ENCODE measurements around the gene IL20RA. TPM values are rescaled to one million over a fixed set of nuclear protein-coding genes. Genes with fewer than 3 reads are reported as not detected.

IL20RA gene
- total and polyA plus RNA-seq, 2 donors from 2014 or later, result 0.16 to 0.34 TPM

DNA sequence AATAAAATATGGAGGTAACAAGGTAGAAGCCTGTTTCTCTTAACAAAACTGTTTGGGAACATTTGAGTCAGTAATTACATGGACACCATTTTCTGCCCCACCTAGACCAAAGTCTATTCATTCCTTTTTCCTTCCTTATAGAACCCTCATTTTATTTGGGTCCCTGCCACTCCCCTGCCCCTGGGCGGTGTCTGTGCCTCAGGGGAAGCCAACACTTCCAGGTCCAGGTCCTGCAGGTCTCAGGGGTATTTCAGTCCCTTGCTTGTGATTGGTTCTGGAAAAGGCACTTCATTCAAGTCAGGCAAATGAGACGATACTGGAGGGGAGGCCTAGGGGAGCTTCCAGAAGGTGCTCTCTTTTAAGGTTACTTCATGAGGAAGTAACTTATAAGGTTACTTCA, 80.4 kb downstream of the IL20RA start:
- Histone ChIP-seq H3K9ac (ENCODE audit: low read length in 3 of 3) (no peak overlapping the region), H3K4me3 (ENCODE audit: low read length in 3 of 3) (no peak overlapping the region), H3K4me1 (ENCODE audit: control insufficient read depth in 2 of 3, insufficient read depth in 2 of 3, low read depth in 1 of 3, low read length in 3 of 3) (no peaks in the 10 kb centered on the region), H3K27ac (ENCODE audit: low read depth in 2 of 2, low read length in 2 of 2) (no peak overlapping the region), H3K36me3 (ENCODE audit: control insufficient read depth in 2 of 3, insufficient read depth in 3 of 3, low read length in 3 of 3) (no peaks in the 10 kb centered on the region), H3K9me3 (ENCODE audit: control insufficient read depth in 2 of 3, insufficient read depth in 1 of 3, low read length in 3 of 3) (no peaks in the 10 kb centered on the region), H3K27me3 (ENCODE audit: control insufficient read depth, insufficient read depth, low read length) (no peaks in the 10 kb centered on the region)
- DNase-seq (no peak), FAIRE-seq (no peak)
- intact Hi-C loops (cut with DNase I), result no loop called here
- TF ChIP-seq, protein P1, sequence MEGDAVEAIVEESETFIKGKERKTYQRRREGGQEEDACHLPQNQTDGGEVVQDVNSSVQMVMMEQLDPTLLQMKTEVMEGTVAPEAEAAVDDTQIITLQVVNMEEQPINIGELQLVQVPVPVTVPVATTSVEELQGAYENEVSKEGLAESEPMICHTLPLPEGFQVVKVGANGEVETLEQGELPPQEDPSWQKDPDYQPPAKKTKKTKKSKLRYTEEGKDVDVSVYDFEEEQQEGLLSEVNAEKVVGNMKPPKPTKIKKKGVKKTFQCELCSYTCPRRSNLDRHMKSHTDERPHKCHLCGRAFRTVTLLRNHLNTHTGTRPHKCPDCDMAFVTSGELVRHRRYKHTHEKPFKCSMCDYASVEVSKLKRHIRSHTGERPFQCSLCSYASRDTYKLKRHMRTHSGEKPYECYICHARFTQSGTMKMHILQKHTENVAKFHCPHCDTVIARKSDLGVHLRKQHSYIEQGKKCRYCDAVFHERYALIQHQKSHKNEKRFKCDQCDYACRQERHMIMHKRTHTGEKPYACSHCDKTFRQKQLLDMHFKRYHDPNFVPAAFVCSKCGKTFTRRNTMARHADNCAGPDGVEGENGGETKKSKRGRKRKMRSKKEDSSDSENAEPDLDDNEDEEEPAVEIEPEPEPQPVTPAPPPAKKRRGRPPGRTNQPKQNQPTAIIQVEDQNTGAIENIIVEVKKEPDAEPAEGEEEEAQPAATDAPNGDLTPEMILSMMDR (IDR thresholded peaks at IDR 0.05; ENCODE audit: borderline replicate concordance, extremely low read depth, insufficient read depth), result no peak

DNA sequence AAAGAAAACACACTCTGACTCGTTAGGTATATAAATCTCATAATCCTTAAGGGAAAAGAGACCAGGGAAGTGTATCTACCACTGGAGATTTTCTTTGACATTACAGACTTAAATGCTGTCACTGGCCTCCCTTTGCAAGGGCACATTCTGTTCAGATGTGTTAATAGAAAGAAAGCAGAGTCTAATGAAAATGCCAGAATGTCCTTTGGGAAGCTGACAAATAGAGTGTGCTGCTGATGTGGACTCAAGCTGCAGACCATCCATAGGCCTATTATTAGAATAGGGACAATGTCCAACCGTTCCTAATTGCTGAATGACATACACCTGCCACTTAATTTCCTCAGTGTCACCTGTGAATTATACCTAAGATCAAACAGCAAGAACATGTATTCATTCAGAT, 81.5 kb downstream of the IL20RA start:
- TF ChIP-seq, protein P1 (IDR thresholded peaks at IDR 0.05; ENCODE audit: borderline replicate concordance, extremely low read depth, insufficient read depth), result no peak
- H3K4me3 ChIP-seq (ENCODE audit: low read length in 3 of 3), result no peak overlapping the region
- no peaks in the 10 kb centered on the region for H3K27me3 ChIP-seq (ENCODE audit: control insufficient read depth, insufficient read depth, low read length)
- H3K27ac ChIP-seq (ENCODE audit: low read depth in 2 of 2, low read length in 2 of 2), result no peak overlapping the region
- intact Hi-C loops (cut with DNase I), result no loop called here
- no peaks in the 10 kb centered on the region for H3K36me3 ChIP-seq (ENCODE audit: control insufficient read depth in 2 of 3, insufficient read depth in 3 of 3, low read length in 3 of 3)
- no peaks in the 10 kb centered on the region for H3K4me1 ChIP-seq (ENCODE audit: control insufficient read depth in 2 of 3, insufficient read depth in 2 of 3, low read depth in 1 of 3, low read length in 3 of 3)
- no peak overlapping the region for H3K9ac ChIP-seq (ENCODE audit: low read length in 3 of 3)
- FAIRE-seq, result no peak
- no peaks in the 10 kb centered on the region for H3K9me3 ChIP-seq (ENCODE audit: control insufficient read depth in 2 of 3, insufficient read depth in 1 of 3, low read length in 3 of 3)
- DNase-seq, result no peak

DNA sequence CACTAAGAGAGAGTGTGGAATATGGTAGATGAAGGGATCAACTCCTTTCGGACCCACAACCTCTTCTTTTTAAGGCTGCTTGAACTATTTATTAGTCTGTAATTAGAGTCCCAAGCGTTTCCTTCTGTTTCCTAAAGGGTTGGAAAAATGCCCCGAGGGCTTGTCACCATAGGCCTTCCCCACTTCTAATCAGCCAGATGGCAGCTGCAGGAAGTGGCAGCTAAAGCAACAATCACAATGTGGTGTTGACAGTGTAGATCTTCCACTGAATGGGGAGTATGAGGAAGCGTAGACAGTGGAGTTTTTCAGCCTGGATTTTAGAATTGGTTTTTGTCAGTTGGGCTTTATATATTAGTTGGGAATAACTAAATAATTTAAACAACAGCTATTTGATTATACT, 82.1 kb downstream of the IL20RA start:
- no peak overlapping the region for H3K27ac ChIP-seq (ENCODE audit: low read depth in 2 of 2, low read length in 2 of 2)
- no peaks in the 10 kb centered on the region for H3K36me3 ChIP-seq (ENCODE audit: control insufficient read depth in 2 of 3, insufficient read depth in 3 of 3, low read length in 3 of 3)
- TF ChIP-seq, protein P1 (IDR thresholded peaks at IDR 0.05; ENCODE audit: borderline replicate concordance, extremely low read depth, insufficient read depth), result no peak
- H3K4me1 ChIP-seq (ENCODE audit: control insufficient read depth in 2 of 3, insufficient read depth in 2 of 3, low read depth in 1 of 3, low read length in 3 of 3), result no peaks in the 10 kb centered on the region
- no peak overlapping the region for H3K4me3 ChIP-seq (ENCODE audit: low read length in 3 of 3)
- no peak for FAIRE-seq
- H3K9me3 ChIP-seq (ENCODE audit: control insufficient read depth in 2 of 3, insufficient read depth in 1 of 3, low read length in 3 of 3), result no peaks in the 10 kb centered on the region
- H3K9ac ChIP-seq (ENCODE audit: low read length in 3 of 3), result no peak overlapping the region
- intact Hi-C loops (cut with DNase I), result no loop called here
- DNase-seq, result peak in 1 of 5 donors; percentile 29
- no peaks in the 10 kb centered on the region for H3K27me3 ChIP-seq (ENCODE audit: control insufficient read depth, insufficient read depth, low read length)

DNA sequence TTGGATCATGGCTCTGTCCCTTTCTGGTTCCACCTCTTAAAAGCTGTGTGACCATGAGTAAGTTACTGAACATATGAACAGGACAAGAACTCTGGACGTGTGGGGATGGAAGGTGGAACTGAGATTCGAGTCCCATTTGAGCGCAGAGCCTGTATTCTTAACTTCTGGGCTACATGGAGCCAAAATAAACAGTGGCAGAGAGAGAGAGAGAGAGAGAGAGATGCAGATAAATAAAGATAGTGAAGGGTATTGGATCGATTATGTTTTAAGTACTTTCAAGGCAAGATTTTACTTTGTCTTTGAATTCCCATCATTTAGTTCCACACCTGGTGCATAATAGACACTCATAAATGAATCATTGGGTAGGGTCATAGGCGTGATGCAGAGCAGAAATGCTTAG, 82.9 kb downstream of the IL20RA start:
- Histone ChIP-seq H3K9me3 (ENCODE audit: control insufficient read depth in 2 of 3, insufficient read depth in 1 of 3, low read length in 3 of 3) (no peaks in the 10 kb centered on the region), H3K9ac (ENCODE audit: low read length in 3 of 3) (no peak overlapping the region), H3K4me3 (ENCODE audit: low read length in 3 of 3) (no peak overlapping the region), H3K27me3 (ENCODE audit: control insufficient read depth, insufficient read depth, low read length) (no peaks in the 10 kb centered on the region), H3K27ac (ENCODE audit: low read depth in 2 of 2, low read length in 2 of 2) (no peak overlapping the region), H3K36me3 (ENCODE audit: control insufficient read depth in 2 of 3, insufficient read depth in 3 of 3, low read length in 3 of 3) (no peaks in the 10 kb centered on the region), H3K4me1 (ENCODE audit: control insufficient read depth in 2 of 3, insufficient read depth in 2 of 3, low read depth in 1 of 3, low read length in 3 of 3) (no peaks in the 10 kb centered on the region)
- intact Hi-C loops (cut with DNase I), result no loop called here
- DNase-seq, result no peak
- TF ChIP-seq, protein P1 (IDR thresholded peaks at IDR 0.05; ENCODE audit: borderline replicate concordance, extremely low read depth, insufficient read depth), result no peak
- FAIRE-seq, result no peak

Measured in kidney (tissue), 14 donors.